K562 treated with DMSO at 1 percent for 4 hours (cell line): ENCODE results near the gene CYP24A1. TPM values are rescaled to one million over a fixed set of nuclear protein-coding genes. Genes with fewer than 3 reads are reported as not detected.

Experiments
- total RNA-seq: library from RNA; unstranded; fragments of 300-600 nt; gene quantifications from 2 replicates; pipeline ENCODE4 v1.2.3, GENCODE V29; 2022; ENCODE audit not compliant: insufficient read depth

The CYP24A1 gene
- not detected in 2 replicates for total RNA-seq

GRCh38 chr20:54173653-54174456 is at the start of gene CYP24A1:
Gene CYP24A1, minus strand, starts transcription at chr20:54173986. Its CDS starts 407 bp downstream, at chr20:54173579.

GRCh38 chr20:54207743-54208547 is 34.2 kb upstream of the CYP24A1 start, which contains the start of gene PFDN4:
Gene PFDN4, plus strand, starts transcription at chr20:54208087. Its CDS starts 14 bp downstream, at chr20:54208101.

Other genes with a start within 250 kb of the CYP24A1 start
- 1.6 and 3.6 TPM in 2 replicates for gene BCAS1, start 103.4 kb downstream of the CYP24A1 start, total RNA-seq
- gene PFDN4, start 34.1 kb upstream of the CYP24A1 start, total RNA-seq, result 42.4 and 55.3 TPM in 2 replicates